GM12872 (cell line): Measurements from ENCODE around the gene SMURF2.

Experiments used
- CTCF ChIP-seq: IDR thresholded peaks from 3 replicates; pipeline ENCODE4 v1.5.1; 2011; ENCODE audit warnings: low read depth, mild to moderate bottlenecking, low read length, moderate library complexity; ENCODE audit not compliant: insufficient read depth

SMURF2 gene

DNA sequence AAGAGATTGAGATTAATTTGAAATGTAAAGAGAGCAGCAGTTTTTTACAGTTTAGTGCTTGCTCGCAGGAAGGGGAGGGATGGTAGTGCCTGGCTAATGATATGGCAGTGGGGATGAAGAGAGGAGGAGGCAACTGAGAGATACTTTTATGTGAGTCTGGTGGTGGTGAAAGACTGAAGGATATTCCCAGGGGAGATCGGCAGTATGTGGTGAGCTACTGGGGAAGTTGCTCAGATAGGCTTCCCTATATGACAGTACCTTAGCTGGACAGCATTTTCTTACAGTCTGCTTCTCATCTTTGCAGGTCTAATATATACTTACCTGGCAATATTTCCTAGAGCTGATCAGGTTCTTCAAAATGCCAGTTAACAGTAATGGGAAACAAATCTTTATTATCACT lies 146.7 kb downstream of the SMURF2 start:
- no peak for TF ChIP-seq CTCF

- TF ChIP-seq CTCF: no peak
Observed at GRCh38 chr17:64509179-64509578, 152.9 kb downstream of the SMURF2 start.

DNA sequence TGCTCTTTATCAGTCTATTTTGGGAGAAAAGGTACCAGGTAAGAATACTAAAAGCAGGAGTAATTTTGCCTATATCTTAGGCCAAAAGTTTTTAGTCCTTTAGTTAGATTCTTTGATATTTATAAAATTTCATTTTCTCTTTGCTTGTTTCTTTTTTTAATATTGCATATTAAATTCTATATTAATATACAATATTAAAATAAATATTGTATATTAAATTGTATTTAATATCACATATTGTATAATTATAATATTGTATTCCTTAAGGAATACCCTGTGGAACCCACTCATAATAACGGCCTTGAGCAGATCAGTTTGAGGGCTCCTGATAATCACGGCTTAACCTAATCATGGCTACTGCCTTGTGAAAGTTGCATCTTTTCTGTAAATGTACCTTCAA lies 153.4 kb downstream of the SMURF2 start:
- no peak for TF ChIP-seq CTCF

GRCh38 chr17:64507413-64507782 lies 154.7 kb downstream of the SMURF2 start:
- peak; percentile 62 for TF ChIP-seq CTCF

DNA sequence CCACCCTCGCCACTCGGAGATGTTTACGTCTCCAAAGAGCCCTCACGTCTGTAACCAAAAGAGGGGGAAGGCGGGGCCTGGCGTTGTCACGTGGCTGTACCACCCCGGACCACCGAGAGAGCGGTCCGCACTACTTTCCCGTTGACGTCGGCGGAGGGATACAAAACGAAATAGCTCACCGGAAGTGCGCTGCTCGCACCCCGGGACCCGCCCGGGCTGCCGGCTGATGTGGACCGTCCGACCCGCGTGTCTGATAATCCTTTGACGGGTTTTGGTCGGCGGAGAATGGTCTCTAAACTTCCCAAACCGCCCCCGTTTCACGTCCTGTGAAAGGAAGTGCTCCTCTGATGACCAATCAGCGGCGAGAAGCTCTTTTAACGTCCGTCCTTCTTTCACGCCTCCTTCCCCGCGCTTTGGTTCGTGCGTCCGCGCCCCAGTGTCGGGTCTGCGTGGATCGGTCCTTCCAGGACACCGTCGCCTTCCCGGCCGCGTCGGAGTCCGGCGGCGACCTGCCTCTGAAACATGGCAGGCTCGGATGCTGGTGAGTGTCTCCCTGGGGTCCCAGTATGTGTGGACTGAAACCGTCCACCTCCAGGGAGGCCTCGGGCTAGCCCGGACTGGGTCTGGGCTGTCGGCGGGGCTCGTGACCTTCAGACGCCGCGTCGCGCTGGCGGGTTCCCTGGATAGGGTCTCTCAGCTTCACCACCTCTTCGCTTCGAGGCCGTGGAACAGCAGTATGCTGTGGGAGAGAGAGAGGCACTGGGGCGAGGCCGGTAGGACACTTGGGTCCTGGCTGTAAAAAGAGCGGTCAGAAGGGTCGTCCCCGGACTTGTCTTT lies 155.3 kb downstream of the SMURF2 start, which contains the start of gene CEP95:
TSS of gene CEP95 (plus strand) at position 402 of the 837 bp plus-strand sequence. CDS start at position 523, 121 bp downstream.
- TF ChIP-seq CTCF: no peak

DNA sequence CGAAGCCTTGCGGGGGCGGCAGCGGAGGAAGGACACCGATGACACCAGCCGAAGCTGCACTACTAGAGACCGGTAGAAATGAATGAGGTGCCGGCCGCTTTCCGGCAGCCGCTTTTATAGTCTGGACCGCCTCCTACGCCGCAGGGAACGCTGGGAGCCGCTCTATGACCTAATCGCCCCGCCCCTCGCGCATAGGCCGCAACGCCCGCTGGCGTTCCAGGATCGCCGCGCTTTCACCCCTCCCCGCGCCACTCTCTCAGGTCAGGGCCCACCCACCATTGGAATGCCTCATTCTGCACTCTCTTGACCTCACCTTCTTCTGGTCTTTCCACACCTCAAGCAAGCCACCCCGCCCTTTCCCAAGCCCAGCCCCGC lies 155.9 kb downstream of the SMURF2 start, which contains the start of gene DDX5:
TSS of gene DDX5 (minus strand) at position 89 of the 375 bp plus-strand sequence. CDS start 170 bp downstream, outside the sequence.
- no peak for TF ChIP-seq CTCF

DNA sequence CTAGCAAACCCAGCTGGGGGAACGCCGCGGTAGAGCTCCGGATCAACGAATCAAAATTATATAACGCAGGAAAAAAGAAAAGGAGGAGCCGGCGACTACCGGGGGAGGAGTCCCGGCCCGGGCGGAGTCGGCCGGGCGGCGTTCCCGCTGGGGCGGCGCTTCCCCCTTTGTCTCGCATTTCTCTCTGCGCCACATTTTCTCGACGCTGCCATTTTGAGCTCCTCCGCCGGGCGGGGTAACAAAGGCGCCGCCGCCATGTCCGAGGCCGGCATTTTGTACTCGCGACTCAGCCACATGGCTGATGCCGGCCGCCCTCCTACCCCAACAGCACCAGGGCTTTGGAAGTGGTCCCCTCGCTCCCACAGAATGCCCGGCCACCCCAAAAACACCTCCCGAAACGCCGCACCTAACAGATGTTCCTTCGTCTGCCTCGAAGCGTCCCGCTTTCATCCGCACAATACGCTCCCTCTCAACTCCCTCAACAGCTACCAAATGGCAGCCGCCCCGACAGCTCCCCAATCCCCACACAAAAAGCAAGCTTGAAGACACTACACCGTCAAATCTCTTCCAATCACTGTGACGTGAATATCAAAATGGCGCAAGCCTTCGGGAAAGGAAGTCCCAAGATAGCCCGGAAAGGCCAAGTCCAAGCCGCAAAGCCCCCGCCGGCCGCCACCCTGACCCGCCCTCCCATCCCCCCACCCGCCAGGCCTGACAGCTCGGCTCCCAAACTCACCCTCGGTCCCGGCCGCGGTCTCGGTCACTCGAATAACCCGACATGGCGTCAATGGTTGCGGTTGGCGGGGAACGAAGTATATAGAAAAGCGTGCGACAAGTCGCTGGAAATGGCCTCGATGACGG lies 156.5 kb downstream of the SMURF2 start:
- no peak for TF ChIP-seq CTCF
